ENCODE measurements around the gene IL24.

IL24 gene

GRCh38 chr1:206882555-206882954 is 14.7 kb upstream of the IL24 start:
- peak in 1 of 2 experiments; percentile 3 for DNase-seq

- DNase-seq = no peak
Observed at GRCh38 chr1:206883160-206883559, 14.1 kb upstream of the IL24 start.

- no peak for DNase-seq
Observed at GRCh38 chr1:206883876-206884275, 13.4 kb upstream of the IL24 start.

- no peak for DNase-seq
Observed at GRCh38 chr1:206885341-206886060, 11.7 kb upstream of the IL24 start.

- DNase-seq = no peak
Observed at GRCh38 chr1:206886831-206887230, 10.4 kb upstream of the IL24 start.

GRCh38 chr1:206887701-206888100 is 9.5 kb upstream of the IL24 start:
- no peak for DNase-seq

GRCh38 chr1:206890125-206891060 is 6.8 kb upstream of the IL24 start:
- DNase-seq = no peak

- no peak for DNase-seq
Observed at GRCh38 chr1:206891412-206891811, 5.8 kb upstream of the IL24 start.

- no peak for DNase-seq
Observed at GRCh38 chr1:206892351-206892984, 4.8 kb upstream of the IL24 start.

- DNase-seq = no peak
Observed at GRCh38 chr1:206893380-206893779, 3.9 kb upstream of the IL24 start.

GRCh38 chr1:206895325-206895724 is 1.9 kb upstream of the IL24 start:
- no peak for DNase-seq

- DNase-seq = no peak
Observed at GRCh38 chr1:206895837-206896242, 1.4 kb upstream of the IL24 start.

- DNase-seq = no peak
Observed at GRCh38 chr1:206896261-206896660, 982 bp upstream of the IL24 start.

GRCh38 chr1:206898089-206898914 is 1.1 kb downstream of the IL24 start:
- no peak for DNase-seq

- DNase-seq = no peak
Observed at GRCh38 chr1:206898915-206899431, 1.7 kb downstream of the IL24 start.

- no peak for DNase-seq
Observed at GRCh38 chr1:206899717-206900116, 2.5 kb downstream of the IL24 start.

- no peak for DNase-seq
Observed at GRCh38 chr1:206900149-206900548, 2.9 kb downstream of the IL24 start.

GRCh38 chr1:206901944-206902343 is 4.7 kb downstream of the IL24 start:
- no peak for DNase-seq

GRCh38 chr1:206902702-206903101 is 5.5 kb downstream of the IL24 start:
- no peak for DNase-seq

- DNase-seq = no peak
Observed at GRCh38 chr1:206903687-206904086, 6.4 kb downstream of the IL24 start.

- no peak for DNase-seq
Observed at GRCh38 chr1:206904423-206905142, 7.3 kb downstream of the IL24 start.
